GM12872 (cell line): ENCODE results near the gene PHETA2.

ENCODE experiments used
- CTCF ChIP-seq: IDR thresholded peaks from 3 replicates; pipeline ENCODE4 v1.5.1; 2011; ENCODE audit warnings: low read depth, mild to moderate bottlenecking, low read length, moderate library complexity; ENCODE audit not compliant: insufficient read depth

Gene PHETA2

GRCh38 chr22:42050641-42051180 lies 23.3 kb upstream of the PHETA2 start:
- no peak for TF ChIP-seq CTCF

- no peak for TF ChIP-seq CTCF
Measured at GRCh38 chr22:42052765-42053164, 21.3 kb upstream of the PHETA2 start.

- no peak for TF ChIP-seq CTCF
Measured at GRCh38 chr22:42056757-42057511, 17.1 kb upstream of the PHETA2 start.

- TF ChIP-seq CTCF, result no peak
Measured at GRCh38 chr22:42060489-42060888, 13.6 kb upstream of the PHETA2 start.

- TF ChIP-seq CTCF, result no peak
Measured at GRCh38 chr22:42061041-42061440, 13.0 kb upstream of the PHETA2 start.

GRCh38 chr22:42062506-42063170 lies 11.4 kb upstream of the PHETA2 start:
- TF ChIP-seq CTCF, result no peak

- no peak for TF ChIP-seq CTCF
Measured at GRCh38 chr22:42064629-42065028, 9.4 kb upstream of the PHETA2 start.
